ENCODE data around the gene ANKS1A.
"Not testable (repeated sequence)": the region's sequence is repeated elsewhere in the genome, so short reads cannot be mapped to it uniquely, and the experiment has no call there.

DNA sequence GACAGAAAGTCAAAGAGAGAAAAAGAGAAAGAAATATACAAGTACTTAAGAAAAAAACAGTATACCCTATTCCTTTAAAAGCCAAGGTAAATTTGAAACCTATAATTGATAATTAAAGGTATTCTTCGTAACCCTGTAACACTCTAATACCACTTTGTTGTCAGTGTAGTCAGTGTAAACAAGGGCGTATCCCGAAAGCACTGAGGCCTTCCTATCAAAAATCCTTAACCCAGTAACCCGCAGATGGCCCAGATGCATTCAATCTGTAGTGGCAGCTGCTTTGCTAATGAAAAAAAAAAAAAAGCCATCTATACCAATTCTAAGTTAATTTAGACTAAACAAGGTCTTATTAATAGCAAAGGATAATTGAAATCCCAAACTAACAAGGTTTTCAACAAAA lies 110.9 kb downstream of the ANKS1A start:
- TF ChIP-seq, protein P1, sequence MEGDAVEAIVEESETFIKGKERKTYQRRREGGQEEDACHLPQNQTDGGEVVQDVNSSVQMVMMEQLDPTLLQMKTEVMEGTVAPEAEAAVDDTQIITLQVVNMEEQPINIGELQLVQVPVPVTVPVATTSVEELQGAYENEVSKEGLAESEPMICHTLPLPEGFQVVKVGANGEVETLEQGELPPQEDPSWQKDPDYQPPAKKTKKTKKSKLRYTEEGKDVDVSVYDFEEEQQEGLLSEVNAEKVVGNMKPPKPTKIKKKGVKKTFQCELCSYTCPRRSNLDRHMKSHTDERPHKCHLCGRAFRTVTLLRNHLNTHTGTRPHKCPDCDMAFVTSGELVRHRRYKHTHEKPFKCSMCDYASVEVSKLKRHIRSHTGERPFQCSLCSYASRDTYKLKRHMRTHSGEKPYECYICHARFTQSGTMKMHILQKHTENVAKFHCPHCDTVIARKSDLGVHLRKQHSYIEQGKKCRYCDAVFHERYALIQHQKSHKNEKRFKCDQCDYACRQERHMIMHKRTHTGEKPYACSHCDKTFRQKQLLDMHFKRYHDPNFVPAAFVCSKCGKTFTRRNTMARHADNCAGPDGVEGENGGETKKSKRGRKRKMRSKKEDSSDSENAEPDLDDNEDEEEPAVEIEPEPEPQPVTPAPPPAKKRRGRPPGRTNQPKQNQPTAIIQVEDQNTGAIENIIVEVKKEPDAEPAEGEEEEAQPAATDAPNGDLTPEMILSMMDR (IDR thresholded peaks at IDR 0.05; ENCODE audit: low read length) = not testable (repeated sequence)
- TF ChIP-seq EZH2 (optimal IDR thresholded peaks at IDR 0.05; ENCODE audit: low read depth, low read length); EZH2phosphoT487 (IDR thresholded peaks at IDR 0.05; ENCODE audit: low read length): not testable (repeated sequence)

Measured in MM.1S (cell line).